Measurements from ENCODE around the gene CCDC66.
"Not testable (repeated sequence)": the region's sequence is repeated elsewhere in the genome, so short reads cannot be mapped to it uniquely, and the experiment has no call there.

Gene CCDC66

DNA sequence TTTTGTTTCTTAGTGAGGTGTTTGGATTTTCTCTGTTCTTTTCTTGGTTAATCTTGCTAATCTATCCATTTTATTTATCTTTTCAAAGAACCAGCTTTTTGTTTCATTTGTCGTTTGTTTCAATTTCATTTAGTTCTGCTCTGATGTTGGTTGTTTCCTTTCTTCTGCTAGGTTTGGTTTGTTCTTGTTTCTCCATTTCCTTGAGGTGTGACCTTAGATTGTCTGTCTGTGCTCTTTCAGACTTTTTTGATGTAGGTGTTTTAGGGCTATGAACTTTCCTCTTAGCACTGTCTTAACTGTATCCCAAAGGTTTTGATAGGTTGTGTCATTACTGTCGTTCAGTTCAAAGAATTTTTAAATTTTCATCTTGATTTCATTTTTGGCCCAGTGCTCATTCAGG is 51.5 kb downstream of the CCDC66 start:
- Mint-ChIP-seq H3K4me1 (ENCODE audit: low read depth) (peaks cover 58% of the 10 kb centered on the region), H3K9me3 (peaks cover 44% of the 10 kb centered on the region), H3K36me3 (ENCODE audit: low read depth) (peaks cover 82% of the 10 kb centered on the region), H3K4me3 (peak overlapping the region; percentile 47), H3K27ac (peak overlapping the region; percentile 85)
- not testable (repeated sequence) for H3K27me3 Mint-ChIP-seq (ENCODE audit: low read depth)

DNA sequence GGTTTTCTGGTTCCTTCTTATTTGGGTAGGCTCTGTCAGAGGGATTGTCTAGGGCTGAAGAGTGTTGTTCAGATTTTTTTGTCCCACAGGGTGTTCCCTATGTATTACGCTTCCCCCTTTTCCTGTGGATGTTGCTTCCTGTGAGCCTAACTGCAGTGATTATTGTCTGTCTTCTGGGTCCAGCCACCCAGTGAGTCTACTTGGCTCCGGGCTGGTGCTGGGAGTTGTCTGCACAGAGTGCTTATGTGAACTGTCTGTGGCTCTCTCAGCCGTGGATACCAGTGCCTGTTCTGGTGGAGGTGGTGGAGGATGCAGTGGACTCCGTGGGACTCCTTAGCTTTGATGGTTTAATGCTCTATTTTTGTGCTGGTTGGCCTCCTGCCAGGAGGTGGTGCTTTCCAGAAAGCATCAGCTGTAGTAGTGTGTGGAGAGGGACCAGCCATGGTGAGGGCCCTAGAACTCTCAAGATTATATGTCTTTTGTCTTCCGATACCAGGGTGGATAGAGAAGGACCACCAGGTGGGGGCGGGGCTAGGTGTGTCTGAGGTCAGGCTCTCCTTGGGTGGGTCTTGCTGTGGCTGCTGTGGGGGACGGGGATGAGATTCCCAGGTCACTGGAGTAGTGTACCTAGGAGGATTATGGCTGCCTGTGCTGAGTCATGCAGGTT is 53.8 kb downstream of the CCDC66 start:
- Mint-ChIP-seq H3K27ac (no peak overlapping the region), H3K36me3 (ENCODE audit: low read depth) (peaks cover 71% of the 10 kb centered on the region), H3K27me3 (ENCODE audit: low read depth) (no peaks in the 10 kb centered on the region), H3K9me3 (peaks cover 30% of the 10 kb centered on the region), H3K4me3 (no peak overlapping the region), H3K4me1 (ENCODE audit: low read depth) (peaks cover 55% of the 10 kb centered on the region)

DNA sequence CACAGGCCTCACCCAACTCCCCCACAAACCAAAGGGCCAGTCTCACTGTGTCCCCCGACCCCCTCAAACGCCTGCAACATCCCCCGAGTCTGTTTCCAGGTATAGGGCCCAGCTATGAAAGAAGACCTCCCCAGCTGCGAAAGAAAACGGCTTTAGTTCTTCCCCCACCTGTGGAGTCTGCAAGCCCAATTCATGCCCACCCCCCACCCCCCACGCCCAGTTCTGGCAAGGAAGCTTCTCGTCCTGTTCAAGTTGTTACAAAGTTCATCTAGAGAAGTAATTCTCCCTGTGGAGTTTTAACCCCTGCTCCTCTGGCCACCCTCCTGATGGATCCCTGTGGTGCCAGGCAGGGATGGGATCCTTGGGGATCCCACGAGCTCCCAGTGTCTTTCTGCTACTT is 54.4 kb downstream of the CCDC66 start:
- Mint-ChIP-seq H3K27me3 (ENCODE audit: low read depth) (no peaks in the 10 kb centered on the region), H3K4me3 (no peak overlapping the region), H3K9me3 (peaks cover 30% of the 10 kb centered on the region), H3K27ac (no peak overlapping the region), H3K4me1 (ENCODE audit: low read depth) (peaks cover 56% of the 10 kb centered on the region), H3K36me3 (ENCODE audit: low read depth) (peaks cover 74% of the 10 kb centered on the region)

- Mint-ChIP-seq H3K36me3 (ENCODE audit: low read depth) (peaks cover 73% of the 10 kb centered on the region), H3K4me3 (peak overlapping the region; percentile 63), H3K4me1 (ENCODE audit: low read depth) (peaks cover 56% of the 10 kb centered on the region), H3K27me3 (ENCODE audit: low read depth) (no peaks in the 10 kb centered on the region), H3K27ac (peak overlapping the region; percentile 24), H3K9me3 (peaks cover 24% of the 10 kb centered on the region)
Observed at GRCh38 chr3:56612146-56612545, 55.2 kb downstream of the CCDC66 start.

DNA sequence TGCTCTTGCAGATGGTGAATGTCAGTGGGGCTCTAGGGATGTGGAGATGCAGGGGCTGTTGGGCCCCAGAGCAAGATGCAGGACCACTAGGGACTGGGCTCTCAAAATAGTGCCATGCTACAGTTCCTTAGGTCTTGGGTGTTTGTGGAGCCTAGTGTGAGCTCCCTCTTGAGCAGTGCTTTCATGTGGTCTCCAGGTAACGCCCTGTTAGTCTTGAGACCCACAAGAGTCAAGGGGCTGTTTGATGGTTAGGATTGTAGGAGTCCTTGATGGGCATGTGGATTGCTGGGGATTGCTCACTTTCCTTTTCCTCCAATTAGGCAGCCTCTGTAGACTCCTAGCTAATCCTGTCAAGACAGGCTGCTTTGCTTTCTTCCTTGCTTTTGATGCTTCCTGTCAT is 56.0 kb downstream of the CCDC66 start:
- H3K9me3 Mint-ChIP-seq: peaks cover 24% of the 10 kb centered on the region
- no peak overlapping the region for H3K27ac Mint-ChIP-seq
- H3K4me1 Mint-ChIP-seq (ENCODE audit: low read depth): peaks cover 50% of the 10 kb centered on the region
- H3K27me3 Mint-ChIP-seq (ENCODE audit: low read depth): no peaks in the 10 kb centered on the region
- H3K36me3 Mint-ChIP-seq (ENCODE audit: low read depth): peaks cover 74% of the 10 kb centered on the region
- no peak overlapping the region for H3K4me3 Mint-ChIP-seq

DNA sequence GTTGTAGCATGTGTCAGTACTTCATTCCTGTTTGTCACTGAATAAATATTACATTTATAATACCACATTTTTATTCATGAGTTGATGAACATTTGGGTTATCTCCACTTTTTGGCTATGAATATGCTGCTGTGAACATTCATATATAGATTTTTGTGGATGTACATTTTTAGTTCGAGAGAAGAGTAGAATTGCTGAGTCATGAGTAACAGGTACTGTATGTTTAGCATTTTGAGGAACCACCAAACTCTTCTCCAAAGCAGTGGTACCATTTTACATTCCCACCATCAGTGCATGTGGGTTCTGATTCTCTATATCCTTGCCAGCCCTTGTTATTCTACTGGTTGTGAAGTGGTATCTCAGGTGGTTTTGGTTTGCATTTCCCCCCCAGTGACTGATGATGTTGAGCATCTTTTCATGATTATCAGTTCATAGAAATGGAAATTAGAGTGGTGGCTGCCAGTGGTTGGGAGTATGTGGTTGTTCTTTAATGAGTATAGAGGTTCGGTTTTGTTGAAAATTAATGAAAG is 59.6 kb downstream of the CCDC66 start:
- H3K27ac Mint-ChIP-seq: no peak overlapping the region

GRCh38 chr3:56620371-56620770 is 63.4 kb downstream of the CCDC66 start:
- no peak overlapping the region for H3K27ac Mint-ChIP-seq
- H3K27me3 Mint-ChIP-seq (ENCODE audit: low read depth): no peaks in the 10 kb centered on the region
- H3K4me3 Mint-ChIP-seq: no peak overlapping the region
- peaks cover 6% of the 10 kb centered on the region for H3K4me1 Mint-ChIP-seq (ENCODE audit: low read depth)
- H3K9me3 Mint-ChIP-seq: no peaks in the 10 kb centered on the region
- H3K36me3 Mint-ChIP-seq (ENCODE audit: low read depth): peaks cover 60% of the 10 kb centered on the region

More for the DNA sequence above, 59.6 kb downstream of the CCDC66 start:
- Mint-ChIP-seq H3K4me1 (ENCODE audit: low read depth) (peaks cover 18% of the 10 kb centered on the region), H3K4me3 (no peak overlapping the region), H3K27me3 (ENCODE audit: low read depth) (no peaks in the 10 kb centered on the region), H3K9me3 (peaks cover 5% of the 10 kb centered on the region), H3K36me3 (ENCODE audit: low read depth) (peaks cover 66% of the 10 kb centered on the region)

GRCh38 chr3:56621681-56622080 is 64.7 kb downstream of the CCDC66 start:
- peaks cover 4% of the 10 kb centered on the region for H3K4me1 Mint-ChIP-seq (ENCODE audit: low read depth)
- H3K4me3 Mint-ChIP-seq: no peak overlapping the region
- peaks cover 56% of the 10 kb centered on the region for H3K36me3 Mint-ChIP-seq (ENCODE audit: low read depth)
- H3K9me3 Mint-ChIP-seq: no peaks in the 10 kb centered on the region
- H3K27ac Mint-ChIP-seq: no peak overlapping the region
- H3K27me3 Mint-ChIP-seq (ENCODE audit: low read depth): no peaks in the 10 kb centered on the region

- H3K9me3 Mint-ChIP-seq: no peaks in the 10 kb centered on the region
- peaks cover 7% of the 10 kb centered on the region for H3K4me1 Mint-ChIP-seq (ENCODE audit: low read depth)
- no peak overlapping the region for H3K4me3 Mint-ChIP-seq
- H3K36me3 Mint-ChIP-seq (ENCODE audit: low read depth): peaks cover 56% of the 10 kb centered on the region
- H3K27ac Mint-ChIP-seq: no peak overlapping the region
- no peaks in the 10 kb centered on the region for H3K27me3 Mint-ChIP-seq (ENCODE audit: low read depth)
Observed at GRCh38 chr3:56622381-56622780, 65.4 kb downstream of the CCDC66 start.

DNA sequence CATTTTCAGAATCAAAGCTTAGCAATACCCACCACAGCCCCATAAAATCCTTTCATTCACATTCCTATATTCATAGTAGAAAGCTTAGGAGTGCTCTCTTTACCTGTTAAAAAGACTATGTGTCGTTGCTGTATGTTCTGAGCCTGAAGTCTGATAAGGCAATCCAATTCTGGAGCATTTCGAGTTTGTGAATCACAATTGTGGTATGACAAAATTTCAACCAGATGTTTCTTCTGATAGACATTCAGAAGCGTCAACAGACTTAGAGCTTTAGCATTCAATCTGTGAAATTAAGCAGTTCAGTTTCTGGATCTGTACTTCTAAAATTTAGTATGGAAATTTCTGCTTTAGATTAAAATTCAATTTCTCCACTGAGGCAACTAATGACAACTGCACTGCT is 67.8 kb downstream of the CCDC66 start:
- peaks cover 48% of the 10 kb centered on the region for H3K36me3 Mint-ChIP-seq (ENCODE audit: low read depth)
- H3K9me3 Mint-ChIP-seq: no peaks in the 10 kb centered on the region
- H3K27ac Mint-ChIP-seq: no peak overlapping the region
- no peak overlapping the region for H3K4me3 Mint-ChIP-seq
- H3K27me3 Mint-ChIP-seq (ENCODE audit: low read depth): no peaks in the 10 kb centered on the region
- peaks cover 8% of the 10 kb centered on the region for H3K4me1 Mint-ChIP-seq (ENCODE audit: low read depth)

GRCh38 chr3:56629047-56629446 is 72.1 kb downstream of the CCDC66 start:
- no peak overlapping the region for H3K27ac Mint-ChIP-seq
- H3K36me3 Mint-ChIP-seq (ENCODE audit: low read depth): peaks cover 35% of the 10 kb centered on the region
- H3K27me3 Mint-ChIP-seq (ENCODE audit: low read depth): no peaks in the 10 kb centered on the region
- H3K4me1 Mint-ChIP-seq (ENCODE audit: low read depth): peaks cover 4% of the 10 kb centered on the region
- no peaks in the 10 kb centered on the region for H3K9me3 Mint-ChIP-seq
- no peak overlapping the region for H3K4me3 Mint-ChIP-seq

- H3K4me1 Mint-ChIP-seq (ENCODE audit: low read depth): peaks cover 4% of the 10 kb centered on the region
- no peaks in the 10 kb centered on the region for H3K27me3 Mint-ChIP-seq (ENCODE audit: low read depth)
- no peak overlapping the region for H3K4me3 Mint-ChIP-seq
- peaks cover 31% of the 10 kb centered on the region for H3K36me3 Mint-ChIP-seq (ENCODE audit: low read depth)
- H3K27ac Mint-ChIP-seq: no peak overlapping the region
- H3K9me3 Mint-ChIP-seq: no peaks in the 10 kb centered on the region
Observed at GRCh38 chr3:56629451-56629850, 72.5 kb downstream of the CCDC66 start.

DNA sequence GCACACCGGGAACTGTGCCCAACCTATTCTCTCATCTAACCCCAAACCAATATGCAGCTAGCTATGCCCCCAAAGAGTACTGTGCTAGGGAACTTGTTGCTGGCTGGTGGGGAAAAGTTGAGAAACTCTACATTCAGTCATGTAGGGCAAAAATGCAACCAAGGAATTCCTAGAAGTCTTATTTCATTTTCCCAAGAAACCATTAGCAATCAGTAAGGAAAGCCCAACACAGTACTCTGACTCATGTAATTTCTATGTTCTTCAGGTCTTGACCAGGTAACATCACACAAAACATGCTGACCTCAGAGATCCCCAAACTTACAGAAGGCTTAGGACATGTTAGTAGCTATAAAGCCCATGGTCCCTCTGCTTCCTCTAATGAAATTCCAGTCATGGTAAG is 74.0 kb downstream of the CCDC66 start:
- Mint-ChIP-seq H3K9me3 (no peaks in the 10 kb centered on the region), H3K4me1 (ENCODE audit: low read depth) (peaks cover 4% of the 10 kb centered on the region), H3K27ac (no peak overlapping the region), H3K4me3 (no peak overlapping the region), H3K27me3 (ENCODE audit: low read depth) (no peaks in the 10 kb centered on the region), H3K36me3 (ENCODE audit: low read depth) (peaks cover 33% of the 10 kb centered on the region)

GRCh38 chr3:56633181-56633580 is 76.2 kb downstream of the CCDC66 start:
- peaks cover 28% of the 10 kb centered on the region for H3K36me3 Mint-ChIP-seq (ENCODE audit: low read depth)
- H3K27ac Mint-ChIP-seq: no peak overlapping the region
- H3K4me3 Mint-ChIP-seq: no peak overlapping the region
- no peaks in the 10 kb centered on the region for H3K27me3 Mint-ChIP-seq (ENCODE audit: low read depth)
- H3K4me1 Mint-ChIP-seq (ENCODE audit: low read depth): no peaks in the 10 kb centered on the region
- H3K9me3 Mint-ChIP-seq: no peaks in the 10 kb centered on the region

- H3K4me3 Mint-ChIP-seq: no peak overlapping the region
- no peaks in the 10 kb centered on the region for H3K4me1 Mint-ChIP-seq (ENCODE audit: low read depth)
- no peaks in the 10 kb centered on the region for H3K9me3 Mint-ChIP-seq
- no peaks in the 10 kb centered on the region for H3K27me3 Mint-ChIP-seq (ENCODE audit: low read depth)
- peaks cover 32% of the 10 kb centered on the region for H3K36me3 Mint-ChIP-seq (ENCODE audit: low read depth)
- H3K27ac Mint-ChIP-seq: no peak overlapping the region
Observed at GRCh38 chr3:56633602-56634535, 76.9 kb downstream of the CCDC66 start.
